SK-N-SH treated with all-trans-retinoic acid at 6 μM for 48 hours (cell line): ENCODE results near the gene PCDHB12.

Source experiments
- ATAC-seq: fragments of 200-7000 bp; cut with Tn5 transposase; 3 replicates; pipeline ENCODE4 v1.9.1; 2020; ENCODE audit warnings: mild to moderate bottlenecking, moderate library complexity
- ARNTL ChIP-seq: fragments of 450-650 bp; formaldehyde crosslinking; IDR thresholded peaks from 2 replicates; pipeline ENCODE4 v1.5.0; 2020; ENCODE audit warnings: low read depth, mild to moderate bottlenecking, moderate library complexity, borderline replicate concordance
- BACH2 ChIP-seq: fragments of 250-450 bp; sonication (Bioruptor Pico); IDR thresholded peaks from 2 replicates; pipeline ENCODE4 v1.9.0; 2021; ENCODE audit warnings: mild to moderate bottlenecking, borderline replicate concordance
- CSDC2 ChIP-seq: fragments of 250-450 bp; sonication (Bioruptor Pico); IDR thresholded peaks from 2 replicates; pipeline ENCODE4 v1.5.0; 2020; ENCODE audit warnings: mild to moderate bottlenecking, moderate library complexity
- ESRRG ChIP-seq: fragments of 250-450 bp; sonication (Bioruptor Pico); IDR thresholded peaks from 2 replicates; pipeline ENCODE4 v1.6.1; 2021; ENCODE audit warnings: mild to moderate bottlenecking
- GLIS3 ChIP-seq: fragments of 250-450 bp; sonication (Bioruptor Pico); IDR thresholded peaks from 2 replicates; pipeline ENCODE4 v1.5.0; 2020; ENCODE audit warnings: mild to moderate bottlenecking, moderate library complexity
- OSR1 ChIP-seq: fragments of 250-450 bp; sonication (Bioruptor Pico); IDR thresholded peaks from 2 replicates; pipeline ENCODE4 v1.8.0; 2022; ENCODE audit warnings: moderate library complexity, mild to moderate bottlenecking, inconsistent platforms
- PPARA ChIP-seq: fragments of 250-450 bp; sonication (Bioruptor Pico); IDR thresholded peaks from 2 replicates; pipeline ENCODE4 v1.5.0; 2020; ENCODE audit warnings: mild to moderate bottlenecking, borderline replicate concordance
- RARB ChIP-seq: fragments of 250-450 bp; sonication (Bioruptor Pico); IDR thresholded peaks from 2 replicates; pipeline ENCODE4 v1.8.0; 2021; ENCODE audit warnings: mild to moderate bottlenecking, moderate library complexity
- SNAI2 ChIP-seq: fragments of 250-450 bp; sonication (Bioruptor Pico); IDR thresholded peaks from 2 replicates; pipeline ENCODE4 v1.5.0; 2020; ENCODE audit warnings: mild to moderate bottlenecking, moderate library complexity
- TCF4 ChIP-seq: fragments of 250-450 bp; sonication (Bioruptor Pico); IDR thresholded peaks from 2 replicates; pipeline ENCODE4 v1.8.0; 2021; ENCODE audit warnings: mild to moderate bottlenecking, moderate library complexity, borderline replicate concordance
- TOX ChIP-seq: fragments of 250-450 bp; sonication (Bioruptor Pico); IDR thresholded peaks from 2 replicates; pipeline ENCODE4 v1.8.0; 2021; ENCODE audit warnings: mild to moderate bottlenecking, moderate library complexity, borderline replicate concordance
- ZC3H10 ChIP-seq: fragments of 250-450 bp; sonication (Bioruptor Pico); IDR thresholded peaks from 2 replicates; pipeline ENCODE4 v1.5.1; 2021; ENCODE audit warnings: mild to moderate bottlenecking, moderate library complexity
- ZFP3 ChIP-seq: fragments of 250-450 bp; sonication (Bioruptor Pico); IDR thresholded peaks from 2 replicates; pipeline ENCODE4 v1.5.0; 2020; ENCODE audit warnings: mild to moderate bottlenecking, moderate library complexity
- ZFP30 ChIP-seq: fragments of 450-650 bp; formaldehyde crosslinking; IDR thresholded peaks from 2 replicates; pipeline ENCODE4 v1.5.0; 2022; ENCODE audit warnings: mild to moderate bottlenecking, moderate library complexity
- ZNF565 ChIP-seq: fragments of 450-650 bp; formaldehyde crosslinking; conservative IDR thresholded peaks from 2 replicates; pipeline ENCODE4 v1.5.0; 2020; ENCODE audit warnings: low read depth, mild to moderate bottlenecking, moderate library complexity
- ZNF70 ChIP-seq: fragments of 450-650 bp; formaldehyde crosslinking; IDR thresholded peaks from 2 replicates; pipeline ENCODE4 v1.5.0; 2020; ENCODE audit warnings: mild to moderate bottlenecking, moderate library complexity
- ZNF8 ChIP-seq: fragments of 450-650 bp; formaldehyde crosslinking; IDR thresholded peaks from 2 replicates; pipeline ENCODE4 v1.5.0; 2020; ENCODE audit warnings: mild to moderate bottlenecking, moderate library complexity
- TF ChIP-seq, protein P1 (sequence below): fragments of 250-450 bp; sonication (Bioruptor Pico); IDR thresholded peaks from 2 replicates; pipeline ENCODE4 v1.5.1; 2020; ENCODE audit warnings: low read depth, mild to moderate bottlenecking, moderate library complexity
- TF ChIP-seq, protein P2 (sequence below): fragments of 250-450 bp; sonication (Bioruptor Pico); IDR thresholded peaks from 2 replicates; pipeline ENCODE4 v1.5.1; 2021; ENCODE audit warnings: mild to moderate bottlenecking, moderate library complexity
- TF ChIP-seq, protein P3 (sequence below): fragments of 250-450 bp; sonication (Bioruptor Pico); IDR thresholded peaks from 2 replicates; pipeline ENCODE4 v1.8.0; 2021; ENCODE audit warnings: low read depth, mild to moderate bottlenecking, moderate library complexity, borderline replicate concordance

Gene PCDHB12

GRCh38 chr5:141258948-141259347 lies 50.4 kb downstream of the PCDHB12 start (continued):
- TF ChIP-seq RARB (CRISPR knock-in tag) (no peak), TCF4 (CRISPR knock-in tag) (no peak), ZNF565 (CRISPR knock-in tag) (no peak), OSR1 (CRISPR knock-in tag) (no peak), BACH2 (CRISPR knock-in tag) (no peak), TOX (no peak)

GRCh38 chr5:141260458-141261237 lies 52.1 kb downstream of the PCDHB12 start:
- no peak for TF ChIP-seq ESRRG
- TF ChIP-seq, protein P1, sequence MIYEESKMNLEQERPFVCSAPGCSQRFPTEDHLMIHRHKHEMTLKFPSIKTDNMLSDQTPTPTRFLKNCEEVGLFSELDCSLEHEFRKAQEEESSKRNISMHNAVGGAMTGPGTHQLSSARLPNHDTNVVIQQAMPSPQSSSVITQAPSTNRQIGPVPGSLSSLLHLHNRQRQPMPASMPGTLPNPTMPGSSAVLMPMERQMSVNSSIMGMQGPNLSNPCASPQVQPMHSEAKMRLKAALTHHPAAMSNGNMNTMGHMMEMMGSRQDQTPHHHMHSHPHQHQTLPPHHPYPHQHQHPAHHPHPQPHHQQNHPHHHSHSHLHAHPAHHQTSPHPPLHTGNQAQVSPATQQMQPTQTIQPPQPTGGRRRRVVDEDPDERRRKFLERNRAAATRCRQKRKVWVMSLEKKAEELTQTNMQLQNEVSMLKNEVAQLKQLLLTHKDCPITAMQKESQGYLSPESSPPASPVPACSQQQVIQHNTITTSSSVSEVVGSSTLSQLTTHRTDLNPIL (CRISPR knock-in tag), result no peak
- no peak for TF ChIP-seq PPARA (CRISPR knock-in tag)
- no peak for TF ChIP-seq ZFP3
- no peak for TF ChIP-seq ARNTL (CRISPR knock-in tag)
- no peak for TF ChIP-seq GLIS3 (CRISPR knock-in tag)
- TF ChIP-seq ZNF8 (CRISPR knock-in tag), result no peak
- no peak for TF ChIP-seq ZFP30 (CRISPR knock-in tag)
- TF ChIP-seq, protein P2, sequence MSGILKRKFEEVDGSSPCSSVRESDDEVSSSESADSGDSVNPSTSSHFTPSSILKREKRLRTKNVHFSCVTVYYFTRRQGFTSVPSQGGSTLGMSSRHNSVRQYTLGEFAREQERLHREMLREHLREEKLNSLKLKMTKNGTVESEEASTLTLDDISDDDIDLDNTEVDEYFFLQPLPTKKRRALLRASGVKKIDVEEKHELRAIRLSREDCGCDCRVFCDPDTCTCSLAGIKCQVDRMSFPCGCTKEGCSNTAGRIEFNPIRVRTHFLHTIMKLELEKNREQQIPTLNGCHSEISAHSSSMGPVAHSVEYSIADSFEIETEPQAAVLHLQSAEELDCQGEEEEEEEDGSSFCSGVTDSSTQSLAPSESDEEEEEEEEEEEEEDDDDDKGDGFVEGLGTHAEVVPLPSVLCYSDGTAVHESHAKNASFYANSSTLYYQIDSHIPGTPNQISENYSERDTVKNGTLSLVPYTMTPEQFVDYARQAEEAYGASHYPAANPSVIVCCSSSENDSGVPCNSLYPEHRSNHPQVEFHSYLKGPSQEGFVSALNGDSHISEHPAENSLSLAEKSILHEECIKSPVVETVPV (CRISPR knock-in tag), result no peak
- TF ChIP-seq CSDC2, result no peak
- TF ChIP-seq TCF4 (CRISPR knock-in tag), result no peak
- TF ChIP-seq TOX, result no peak
- TF ChIP-seq ZNF565 (CRISPR knock-in tag), result no peak
- TF ChIP-seq ZC3H10 (CRISPR knock-in tag), result no peak
- TF ChIP-seq, protein P3, sequence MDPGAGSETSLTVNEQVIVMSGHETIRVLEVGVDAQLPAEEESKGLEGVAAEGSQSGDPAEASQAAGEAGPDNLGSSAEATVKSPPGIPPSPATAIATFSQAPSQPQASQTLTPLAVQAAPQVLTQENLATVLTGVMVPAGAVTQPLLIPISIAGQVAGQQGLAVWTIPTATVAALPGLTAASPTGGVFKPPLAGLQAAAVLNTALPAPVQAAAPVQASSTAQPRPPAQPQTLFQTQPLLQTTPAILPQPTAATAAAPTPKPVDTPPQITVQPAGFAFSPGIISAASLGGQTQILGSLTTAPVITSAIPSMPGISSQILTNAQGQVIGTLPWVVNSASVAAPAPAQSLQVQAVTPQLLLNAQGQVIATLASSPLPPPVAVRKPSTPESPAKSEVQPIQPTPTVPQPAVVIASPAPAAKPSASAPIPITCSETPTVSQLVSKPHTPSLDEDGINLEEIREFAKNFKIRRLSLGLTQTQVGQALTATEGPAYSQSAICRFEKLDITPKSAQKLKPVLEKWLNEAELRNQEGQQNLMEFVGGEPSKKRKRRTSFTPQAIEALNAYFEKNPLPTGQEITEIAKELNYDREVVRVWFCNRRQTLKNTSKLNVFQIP (CRISPR knock-in tag), result no peak
- TF ChIP-seq OSR1 (CRISPR knock-in tag), result no peak
- no peak for TF ChIP-seq RARB (CRISPR knock-in tag)
- no peak for TF ChIP-seq BACH2 (CRISPR knock-in tag)
- TF ChIP-seq ZNF70 (CRISPR knock-in tag), result no peak
- no peak for TF ChIP-seq SNAI2 (CRISPR knock-in tag)
- ATAC-seq, result no peak

GRCh38 chr5:141261238-141261546 lies 52.7 kb downstream of the PCDHB12 start:
- ATAC-seq, result no peak
- TF ChIP-seq PPARA (CRISPR knock-in tag) (no peak), ZNF565 (CRISPR knock-in tag) (no peak), SNAI2 (CRISPR knock-in tag) (no peak), ARNTL (CRISPR knock-in tag) (no peak)
- TF ChIP-seq, all 23 proteins: peak for 0
